CD4-positive, alpha-beta T cell treated with Interleukin-1 beta for 1 hour (primary cell): ENCODE results near the gene PFDN4.

Experiments used
- DNase-seq, 2 donors: peaks; one replicate each; pipeline ENCODE4 v3.0.0-alpha.2; 2020 to 2022

Gene PFDN4

DNA sequence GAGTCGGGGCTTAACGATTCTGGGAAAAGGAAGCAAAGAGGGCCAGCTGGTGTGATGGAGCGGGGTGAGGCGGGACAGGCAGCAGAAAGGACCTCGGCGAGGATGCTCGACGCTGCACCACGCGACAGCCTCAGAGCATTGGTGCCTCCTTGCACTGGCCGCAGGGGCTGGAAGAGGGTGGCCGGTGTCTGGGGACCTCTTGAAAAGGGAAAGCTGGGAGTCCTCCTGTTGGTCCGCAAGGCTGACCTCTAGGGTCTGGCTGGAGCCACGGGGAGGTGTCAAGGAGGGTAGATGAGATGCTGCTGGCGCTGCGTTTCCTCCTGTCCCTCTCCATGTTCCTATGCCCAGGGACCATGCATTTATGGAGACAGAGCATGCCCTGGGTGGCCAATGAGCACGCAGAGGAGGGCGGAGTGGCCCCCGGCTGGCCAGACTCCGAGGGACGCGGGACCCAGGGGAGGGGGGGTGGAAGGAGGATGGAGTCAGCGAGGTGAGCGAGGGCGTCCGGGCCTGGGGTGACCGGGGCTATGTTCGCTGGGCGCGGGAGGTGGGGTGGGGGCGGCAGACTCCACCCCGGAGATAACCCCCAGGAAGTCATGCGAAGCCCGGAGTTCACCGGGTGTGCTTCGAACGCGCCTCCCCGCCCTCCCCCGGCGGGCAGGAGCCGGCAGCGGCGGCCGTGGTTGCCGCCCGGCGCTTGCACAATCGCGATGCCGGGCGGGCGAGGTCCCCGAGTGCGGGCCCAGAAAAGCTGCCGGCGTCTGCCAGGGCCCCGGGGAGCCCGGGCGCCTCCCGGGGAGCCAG is 34.0 kb upstream of the PFDN4 start, which contains the start of gene CYP24A1:
TSS of gene CYP24A1 (minus strand) at position 334 of the 804 bp plus-strand sequence. CDS start 407 bp downstream, outside the sequence.
- DNase-seq: no peak

DNA sequence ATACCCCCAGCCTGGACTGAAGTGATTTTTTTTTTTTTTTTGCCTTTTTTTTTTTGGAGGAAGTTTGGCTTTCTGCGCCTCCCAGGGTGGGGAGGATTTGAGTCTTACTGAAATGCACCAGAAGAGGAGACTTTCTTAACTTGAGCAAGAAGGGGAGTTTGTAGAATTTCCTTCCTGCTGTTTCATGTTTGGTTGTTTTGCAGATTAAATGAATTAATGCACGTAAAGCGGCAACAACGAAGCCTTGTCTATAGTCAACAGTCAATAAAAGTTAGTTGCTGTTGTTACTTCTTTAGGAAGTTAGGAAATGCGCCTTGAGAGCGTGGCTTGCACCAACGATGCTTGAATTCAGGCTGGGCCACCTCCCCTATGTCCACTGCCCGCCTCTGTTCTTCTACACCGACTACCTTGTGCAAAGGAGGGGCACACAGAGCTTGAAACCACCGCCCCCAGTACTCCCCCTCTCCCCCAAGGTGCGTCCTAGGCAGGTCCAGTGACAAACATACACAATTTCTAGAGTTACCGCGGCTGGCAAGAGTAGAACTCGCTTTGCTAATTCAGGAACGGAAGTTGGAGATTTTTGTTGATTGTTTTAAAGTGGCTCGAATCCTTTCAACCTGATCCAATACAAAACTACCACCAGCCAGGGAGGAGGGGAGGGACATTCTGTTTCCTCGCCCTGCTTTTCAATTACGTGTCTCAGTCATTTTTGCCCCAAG is 33.3 kb upstream of the PFDN4 start:
- DNase-seq: no peak

DNA sequence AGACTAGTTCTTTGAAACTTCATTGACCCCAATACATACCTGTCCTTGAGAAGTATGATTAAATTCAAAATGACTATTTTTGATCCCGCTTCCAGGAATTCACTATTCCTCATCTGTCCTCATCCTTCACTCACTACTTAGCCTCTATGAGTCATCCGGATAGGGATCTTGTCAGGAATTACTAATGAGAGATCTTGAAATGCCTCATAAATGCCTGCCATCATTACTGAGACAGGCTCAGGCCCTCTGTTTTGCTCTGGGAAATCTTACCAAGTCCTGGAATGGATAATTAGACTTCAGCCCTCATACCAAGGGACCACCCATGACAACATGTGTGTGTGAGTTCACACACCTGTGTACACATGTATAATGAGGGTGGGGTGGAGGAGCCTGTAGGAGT is 31.3 kb upstream of the PFDN4 start:
- no peak for DNase-seq

DNA sequence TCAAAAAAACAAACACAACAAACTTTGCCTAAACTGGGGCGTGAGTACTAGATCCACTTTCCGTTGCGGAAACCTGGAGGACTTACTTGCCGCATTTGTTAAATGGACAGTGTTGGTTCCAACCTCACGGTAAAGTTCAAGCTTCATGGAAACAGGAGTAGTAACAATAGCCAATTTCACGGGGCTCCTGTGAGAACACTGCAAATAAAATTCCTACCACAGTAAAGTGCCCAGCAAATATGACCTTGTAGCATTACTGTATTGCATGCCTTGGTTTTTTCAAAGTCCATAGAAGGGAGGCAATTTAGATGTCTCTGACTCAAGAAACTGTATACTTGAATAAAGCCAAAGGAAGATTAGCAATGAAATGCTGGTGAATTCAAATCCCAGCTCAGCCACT is 30.5 kb upstream of the PFDN4 start:
- no peak for DNase-seq

DNA sequence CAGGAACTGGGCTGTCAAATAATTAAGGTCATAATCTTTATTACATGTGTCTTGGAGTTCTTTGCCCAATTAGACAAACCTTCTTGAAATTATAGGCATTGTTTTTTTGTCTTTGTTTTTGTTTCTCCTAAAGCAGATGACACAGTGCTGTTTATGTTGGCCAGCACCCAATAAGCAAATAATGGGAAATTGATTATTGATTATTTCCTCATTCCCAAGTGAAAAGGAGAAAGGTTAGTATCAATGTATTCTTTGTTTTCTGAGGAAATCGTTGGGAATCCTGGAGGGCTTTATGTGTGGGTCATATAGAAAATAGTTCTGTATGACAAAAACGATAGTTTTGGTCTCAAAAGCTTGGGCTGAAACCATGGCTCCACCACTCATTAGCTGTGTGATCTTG is 29.6 kb upstream of the PFDN4 start:
- no peak for DNase-seq

DNA sequence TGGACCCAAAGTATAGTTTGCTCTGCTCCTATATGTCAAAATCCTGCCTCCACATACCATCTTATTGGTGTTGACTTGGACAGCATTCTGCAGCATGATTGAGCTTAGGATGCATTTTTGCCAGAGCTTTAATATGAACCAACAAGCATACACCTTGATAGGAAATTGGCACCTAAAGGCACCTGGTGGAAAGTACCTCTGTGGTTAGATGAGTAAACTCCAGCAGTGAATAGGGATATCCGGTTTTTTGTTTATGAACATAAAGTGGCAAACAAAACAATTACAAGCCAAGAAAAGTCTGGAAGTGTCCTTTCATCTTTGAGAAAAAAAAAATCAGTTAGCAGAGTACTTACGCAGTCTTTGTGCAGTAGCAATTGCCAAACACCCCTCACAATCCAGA is 27.9 kb upstream of the PFDN4 start:
- DNase-seq: no peak

DNA sequence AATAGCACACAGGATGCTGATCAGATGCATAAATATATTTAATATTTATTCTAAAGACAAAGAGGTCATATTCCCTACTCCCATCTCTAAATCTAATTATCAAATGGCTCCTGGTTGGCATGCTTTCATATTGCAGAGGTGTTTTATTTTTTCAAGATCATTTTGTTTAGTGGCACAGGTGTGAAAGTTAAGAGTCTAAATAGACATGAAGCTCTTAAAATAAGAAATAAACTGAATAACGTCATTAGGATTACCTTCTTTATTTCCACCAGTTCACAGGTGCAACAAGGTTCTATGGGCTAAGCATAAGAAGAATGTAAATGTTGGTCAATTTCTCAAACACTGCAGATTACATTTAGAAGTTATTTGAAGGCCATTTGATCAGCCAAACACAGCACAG is 27.0 kb upstream of the PFDN4 start:
- DNase-seq: no peak

DNA sequence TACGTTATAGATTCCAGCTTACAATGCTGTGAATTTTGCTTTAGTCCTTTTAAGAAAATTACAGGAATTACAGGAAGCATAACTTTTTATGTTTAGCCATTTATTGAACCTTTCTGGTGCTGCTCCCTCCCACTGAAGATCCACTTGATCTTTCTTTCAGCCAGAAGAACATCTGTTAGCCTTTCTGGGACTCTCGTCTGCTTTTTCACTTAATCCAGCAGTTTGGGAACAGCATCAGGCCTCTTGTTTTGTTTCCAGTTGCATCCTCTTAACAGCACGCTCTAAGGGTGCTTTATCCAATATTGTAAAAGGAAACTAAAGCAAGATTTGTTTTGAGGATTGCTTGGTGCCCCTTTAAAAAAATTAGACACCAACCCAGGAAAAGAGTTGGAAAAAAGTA is 23.8 kb upstream of the PFDN4 start:
- no peak for DNase-seq

DNA sequence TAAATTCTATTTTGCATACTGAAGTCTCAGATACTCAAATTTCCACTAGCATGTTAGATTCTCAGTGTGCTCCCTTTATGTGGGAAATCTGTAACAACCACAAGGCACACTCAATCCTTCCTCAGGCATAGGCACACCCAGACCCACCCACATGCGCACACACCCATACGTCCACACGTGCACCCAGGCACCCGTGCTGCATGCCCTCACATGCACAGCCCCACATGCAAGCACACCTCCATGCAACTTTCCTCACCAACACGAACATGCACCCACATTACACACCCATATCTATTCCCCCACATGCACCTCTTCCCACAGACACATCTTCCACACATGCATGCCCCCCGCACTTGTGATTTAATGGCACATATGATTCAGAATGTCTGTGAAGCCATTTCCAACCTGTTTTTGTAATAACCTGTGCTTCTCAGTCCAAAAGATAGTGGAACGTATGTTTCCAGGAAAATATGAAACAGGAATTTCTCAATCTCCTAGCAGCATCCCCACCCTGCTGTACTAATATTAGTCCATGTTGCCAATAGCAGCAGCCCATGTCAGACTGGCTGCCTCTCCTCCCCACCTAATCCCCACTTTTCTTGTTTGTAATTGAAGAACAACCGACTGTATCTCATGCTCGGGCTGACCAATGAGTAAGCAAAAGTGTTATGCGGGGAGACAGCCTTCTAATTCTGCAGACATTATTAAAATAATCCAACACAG is 22.8 kb upstream of the PFDN4 start:
- no peak for DNase-seq

DNA sequence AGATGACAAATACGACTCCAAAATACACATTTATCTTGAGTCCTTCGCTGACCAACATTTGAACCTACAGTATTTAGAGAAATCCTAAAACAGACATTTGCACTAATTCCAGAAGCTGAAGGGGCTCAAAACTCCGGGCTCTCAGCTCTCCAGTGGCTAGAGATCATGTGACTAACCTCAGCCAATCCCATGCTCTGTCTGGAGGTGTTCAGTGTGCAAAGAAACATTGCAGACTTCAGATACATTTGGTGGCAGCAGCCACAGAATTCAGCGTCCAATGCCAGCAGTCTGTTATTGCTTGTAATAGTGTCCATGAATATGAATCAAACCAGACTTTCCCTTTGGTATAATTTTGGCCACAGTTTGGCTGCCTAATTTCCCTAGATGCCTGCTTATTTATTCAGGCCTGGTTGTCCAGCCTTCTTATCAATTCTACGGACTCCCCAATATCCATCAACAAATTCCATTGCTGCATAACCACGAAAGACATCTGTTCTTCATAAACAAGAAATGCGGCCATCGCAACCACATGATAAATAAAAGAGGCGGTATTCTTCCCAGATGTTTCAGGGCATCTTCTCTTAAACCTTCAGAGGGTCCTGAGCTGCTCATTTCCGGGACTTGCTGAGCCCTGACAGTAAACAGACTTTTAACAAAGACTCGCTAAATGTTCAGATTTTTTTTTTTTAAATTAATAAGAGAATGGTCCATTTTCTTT is 19.6 kb upstream of the PFDN4 start:
- DNase-seq: no peak

DNA sequence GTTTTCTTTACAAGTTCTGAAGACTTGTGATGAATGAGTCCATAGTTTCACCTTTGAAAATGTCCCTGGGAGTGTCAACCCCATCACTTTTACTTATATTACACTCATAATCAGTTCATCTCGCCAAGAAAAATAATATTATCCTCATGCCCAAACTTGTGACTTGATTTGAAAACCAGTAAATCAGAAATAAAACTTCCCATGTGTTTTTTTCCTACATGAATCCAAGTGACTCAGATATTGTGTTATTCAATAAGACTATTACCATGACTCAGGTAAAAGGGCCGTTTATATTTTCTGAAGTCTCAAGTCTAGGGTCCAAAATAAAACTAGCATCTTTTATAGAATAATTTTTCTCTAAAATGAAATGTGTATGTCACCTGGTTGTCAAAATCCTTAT is 18.3 kb upstream of the PFDN4 start:
- no peak for DNase-seq

DNA sequence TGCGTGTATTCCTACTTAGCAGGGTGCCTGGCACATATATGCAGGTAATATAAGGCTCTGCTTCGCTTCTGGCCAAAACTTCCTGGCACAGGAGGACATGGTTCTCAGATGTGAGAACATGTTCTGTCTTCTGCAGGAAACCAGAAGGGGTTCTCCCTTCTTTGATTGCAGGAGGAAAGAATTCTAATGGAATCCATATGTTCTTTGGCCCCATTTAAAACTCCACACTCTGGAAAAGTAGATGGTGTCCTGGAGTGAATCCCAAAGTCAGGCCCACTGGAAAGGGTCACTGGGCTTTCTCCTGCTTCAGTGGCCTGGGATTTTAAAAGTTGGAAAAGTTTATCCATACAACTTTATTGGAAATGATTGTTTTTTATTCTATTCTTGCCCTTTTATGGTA is 17.7 kb upstream of the PFDN4 start:
- DNase-seq: no peak

DNA sequence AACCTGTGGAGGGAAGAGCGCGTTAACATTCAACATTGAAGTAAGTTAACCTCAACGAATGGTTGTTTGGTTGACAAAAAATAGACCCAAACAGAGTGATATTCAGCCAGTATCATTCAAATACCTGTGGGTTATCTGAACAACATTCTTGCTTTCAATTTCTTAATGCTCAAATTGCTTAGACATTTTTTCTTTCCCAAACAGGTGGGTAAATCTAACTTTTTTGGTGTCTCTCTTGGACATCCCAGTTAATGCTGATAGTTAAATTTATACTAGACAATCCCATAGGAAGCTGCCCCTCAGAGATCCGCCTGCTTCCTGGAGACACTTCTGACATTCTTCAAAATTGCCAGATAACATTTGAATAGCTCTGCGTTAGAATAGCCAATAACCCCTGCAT is 14.1 kb upstream of the PFDN4 start:
- DNase-seq: no peak

DNA sequence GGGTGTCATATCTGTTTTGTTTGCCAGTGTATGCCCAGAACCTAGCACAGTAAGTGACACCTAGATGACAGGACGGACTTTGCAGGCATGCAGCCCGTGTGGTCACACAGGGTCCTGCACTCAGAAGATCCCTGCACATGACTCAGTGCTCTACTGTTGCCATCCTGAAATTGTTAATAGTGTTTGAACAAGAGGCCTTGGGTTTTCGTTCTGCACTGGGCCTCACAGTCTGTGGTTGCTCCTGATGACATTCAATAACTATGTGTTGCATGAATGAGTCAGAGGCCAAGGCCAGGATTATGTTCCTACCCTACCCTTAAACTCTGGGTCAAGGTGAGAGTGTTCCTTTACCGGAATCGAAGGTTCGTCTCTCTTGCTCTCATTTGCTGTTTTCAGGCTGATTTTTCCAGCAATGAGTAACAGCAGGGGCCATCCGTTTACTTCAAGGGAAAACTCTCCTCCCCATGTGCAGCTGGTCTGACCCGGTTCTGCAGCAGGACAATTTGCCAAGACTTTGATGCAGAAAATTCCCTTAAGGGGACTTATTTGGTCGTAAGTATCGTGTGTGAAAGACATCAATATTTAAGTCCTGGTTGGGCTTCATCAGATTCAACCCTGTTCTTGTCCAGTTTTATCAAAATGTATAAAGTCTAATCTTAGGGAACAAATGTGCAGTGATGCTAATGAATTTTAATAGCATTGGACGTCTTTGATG is 13.0 kb upstream of the PFDN4 start:
- DNase-seq: no peak

DNA sequence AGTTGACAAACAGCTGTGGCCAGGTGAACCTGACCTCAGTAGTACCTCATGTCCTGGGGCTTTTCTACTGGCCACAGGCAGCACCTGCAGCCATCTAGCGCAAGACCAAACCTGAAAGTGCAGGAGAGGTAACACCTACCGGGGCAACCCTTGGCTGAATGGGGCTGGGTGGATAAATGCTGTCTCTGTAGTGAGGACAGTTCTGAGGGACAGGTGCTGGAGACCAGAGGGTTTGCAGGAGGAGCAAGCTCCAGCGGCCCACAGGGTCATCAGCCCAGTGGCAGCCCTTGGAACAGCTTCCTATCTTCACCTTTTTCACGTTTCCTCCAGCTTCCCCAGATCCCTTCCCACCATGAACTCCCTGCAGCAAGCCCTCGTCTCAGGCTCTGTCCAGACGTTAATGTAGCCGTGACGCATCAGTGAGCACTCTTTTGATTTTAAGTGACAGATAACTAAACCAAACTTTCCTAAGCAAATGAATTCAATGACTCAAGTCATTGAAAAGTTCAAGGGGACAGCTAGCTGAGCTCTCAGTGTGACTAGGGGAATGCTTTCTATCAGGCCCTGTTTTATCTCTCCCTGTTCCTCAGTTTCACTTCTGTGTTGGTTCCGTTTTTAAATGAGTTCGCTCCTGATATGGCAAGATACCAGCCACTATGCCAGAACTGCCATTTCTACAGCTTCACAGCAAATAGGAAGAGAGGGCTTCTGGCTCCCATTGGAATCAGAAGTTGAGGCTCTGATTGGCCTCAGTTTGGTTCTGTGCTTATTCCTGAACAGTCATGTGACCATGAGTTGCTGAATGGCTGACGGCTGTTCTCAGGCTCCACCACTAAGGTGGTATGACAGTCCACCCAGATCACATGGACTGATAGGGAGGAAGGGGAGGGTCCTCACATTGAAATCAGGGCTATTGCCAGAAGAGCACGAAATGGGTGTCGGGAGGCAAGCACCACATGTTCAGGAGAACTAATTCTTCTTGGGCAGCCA is 12.1 kb upstream of the PFDN4 start:
- no peak for DNase-seq

DNA sequence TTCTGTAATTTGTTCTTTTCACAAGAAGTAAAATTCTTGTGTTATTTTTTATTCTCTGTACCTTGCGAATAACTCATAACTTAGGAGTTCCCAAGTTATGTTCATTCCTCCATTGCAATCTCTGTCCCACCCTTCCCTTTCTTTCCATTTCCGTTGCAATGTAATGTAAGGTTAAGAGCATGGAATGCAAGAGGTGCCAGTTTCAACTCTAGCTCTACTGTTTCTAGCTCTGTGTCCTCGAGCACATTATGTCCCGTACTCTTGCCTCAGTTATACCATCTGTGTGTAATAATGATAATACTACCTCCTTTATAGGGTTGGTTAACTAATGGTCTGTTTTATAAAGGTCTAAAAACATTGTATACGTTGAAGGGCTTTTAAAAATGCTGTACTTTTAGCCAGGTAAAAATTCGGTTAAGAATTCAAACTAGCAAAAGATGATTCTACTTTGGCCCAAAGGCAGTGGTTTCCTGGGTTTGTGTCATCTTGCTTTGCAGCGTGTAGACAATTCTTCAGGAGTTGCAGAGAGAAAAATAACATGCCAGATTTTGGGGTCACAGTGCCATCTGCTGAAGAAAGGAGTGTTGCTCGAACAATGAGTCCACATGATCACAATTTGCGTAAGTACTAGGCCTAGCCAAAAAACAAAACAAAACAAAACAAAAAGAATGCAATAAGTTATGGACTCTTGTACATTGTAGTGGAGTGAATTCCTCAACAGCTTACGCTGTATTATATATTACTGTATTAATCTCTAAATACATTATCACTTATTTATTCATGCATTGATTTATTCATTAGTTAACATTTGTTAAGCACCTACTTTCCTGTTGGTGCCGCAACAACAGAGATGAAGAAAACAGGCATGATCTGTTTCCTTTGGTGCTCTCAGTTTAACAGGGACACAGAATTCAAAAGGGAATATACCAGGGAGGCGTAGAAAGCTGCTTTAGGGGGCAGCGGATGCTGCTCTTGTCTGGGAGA is 10.0 kb upstream of the PFDN4 start:
- DNase-seq: no peak

DNA sequence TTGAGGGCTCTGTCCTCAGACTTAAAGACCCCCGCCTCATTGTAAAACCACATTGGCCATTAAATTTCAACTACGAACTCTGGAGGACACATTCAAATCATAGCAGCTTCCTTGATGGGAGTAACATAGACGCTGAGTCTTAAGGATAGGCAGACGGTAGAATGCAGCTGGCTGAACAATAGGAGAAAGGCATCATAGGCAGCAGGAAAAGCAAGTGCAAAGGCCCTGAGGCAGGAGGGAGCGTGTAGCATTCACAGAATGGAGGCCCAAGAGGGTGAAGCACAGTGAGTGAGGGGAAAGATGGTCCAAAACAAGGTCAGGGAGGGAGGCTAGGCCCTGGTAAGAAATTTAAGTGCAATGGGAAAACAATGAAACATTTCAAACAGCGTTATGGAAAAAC is 8.6 kb upstream of the PFDN4 start:
- DNase-seq: no peak

DNA sequence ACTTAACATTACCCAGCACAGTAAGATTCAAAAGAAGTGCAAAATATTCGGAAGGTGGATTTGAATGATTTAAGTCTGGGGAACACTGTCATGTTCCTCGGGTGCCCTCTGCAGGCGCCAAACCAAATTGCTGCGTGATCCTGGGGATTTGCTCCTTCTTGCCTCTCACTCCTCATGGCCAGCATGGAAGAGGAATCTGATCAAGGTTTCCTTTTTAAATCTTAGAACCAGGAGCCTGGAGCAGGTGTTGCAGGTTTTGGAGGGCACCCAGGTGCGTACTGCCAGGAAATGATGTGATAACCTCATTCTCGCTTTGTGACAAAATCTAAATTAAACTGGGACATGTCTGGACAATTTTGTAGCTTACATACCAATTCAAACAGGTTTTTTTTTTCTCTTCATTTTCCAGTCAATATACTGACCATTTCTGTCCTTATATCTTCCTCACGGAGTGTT is 8.1 kb upstream of the PFDN4 start:
- peak; percentile 57 to 69 for DNase-seq

DNA sequence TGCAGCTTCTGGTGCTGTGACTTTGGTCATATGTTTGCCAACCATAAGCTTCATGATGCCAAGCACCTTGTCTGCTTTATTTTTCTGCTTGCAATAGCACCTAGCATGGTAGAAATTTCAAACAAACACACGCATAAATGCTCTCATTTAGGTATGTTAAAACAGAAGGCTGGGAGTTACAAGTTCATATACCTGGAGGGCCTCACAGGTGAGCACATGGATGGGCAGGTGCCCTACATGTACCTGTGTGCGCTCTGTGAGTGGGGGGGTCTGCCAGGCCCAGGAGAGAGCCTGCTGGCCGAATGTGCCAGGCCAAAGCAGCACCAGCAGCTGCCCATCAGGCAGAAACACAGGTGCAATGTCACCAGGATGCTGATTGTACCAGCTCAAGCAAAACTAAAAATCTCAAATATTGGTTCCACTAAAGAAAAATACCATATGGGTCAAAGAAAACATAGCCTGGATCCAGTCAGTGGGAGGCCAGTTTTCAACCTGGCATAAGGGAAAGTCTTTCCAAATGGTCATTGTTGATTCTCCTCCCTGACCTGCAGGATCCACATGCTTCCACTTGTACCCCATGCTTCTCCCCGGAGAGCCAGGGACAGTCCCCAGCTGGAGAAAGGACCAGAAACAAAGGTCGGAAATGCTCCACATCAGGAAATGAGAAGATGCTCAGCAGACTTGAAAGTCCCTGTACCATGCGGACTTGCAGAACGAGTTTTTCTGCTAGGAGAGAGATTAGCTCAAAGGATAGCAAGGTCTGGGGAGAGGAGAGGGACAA is 7.2 kb upstream of the PFDN4 start:
- DNase-seq: no peak
